ENCODE data around the gene PLCB1.
"Not testable (repeated sequence)": the region's sequence is repeated elsewhere in the genome, so short reads cannot be mapped to it uniquely, and the experiment has no call there.

The PLCB1 gene

DNA sequence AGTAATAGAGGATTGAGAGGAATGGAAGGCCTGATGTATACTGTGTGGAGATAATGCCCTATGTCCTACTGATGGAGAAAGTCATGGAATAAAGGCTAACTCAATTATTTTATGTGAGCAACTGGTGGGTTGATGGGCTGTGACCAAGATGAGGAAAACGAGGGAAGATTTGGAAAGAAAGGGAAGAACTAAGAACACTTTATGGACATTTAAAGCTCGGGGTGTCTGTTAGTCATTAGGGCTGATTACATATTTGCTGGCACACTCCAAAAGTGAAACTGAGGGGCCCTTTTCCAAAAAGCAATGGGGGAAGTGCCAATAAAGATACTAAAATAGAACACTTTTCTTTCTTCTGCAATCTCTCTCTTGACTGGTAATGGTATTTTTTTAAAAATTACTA is 439.5 kb downstream of the PLCB1 start:
- no peak for DNase-seq

GRCh38 chr20:8573686-8574085 is 441.6 kb downstream of the PLCB1 start:
- DNase-seq, result no peak

DNA sequence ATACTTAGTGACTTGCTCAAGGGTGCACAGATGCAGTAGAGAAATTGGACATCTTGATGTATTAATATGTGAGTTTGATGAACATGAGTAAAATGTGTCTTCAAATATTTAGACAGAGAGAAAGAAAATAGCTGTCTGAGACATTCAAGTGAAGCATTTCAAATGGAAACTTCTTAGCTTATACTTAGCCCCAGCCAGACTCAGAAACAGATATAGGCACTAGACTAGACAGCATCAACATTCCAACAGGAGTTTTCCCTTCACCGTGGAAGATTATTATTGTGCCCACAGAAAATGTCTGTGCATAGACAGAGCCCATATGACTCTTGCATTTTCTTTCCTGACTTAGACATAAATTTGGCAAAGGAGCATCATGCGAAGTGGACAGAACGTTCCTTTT is 443.0 kb downstream of the PLCB1 start:
- no peak for DNase-seq

DNA sequence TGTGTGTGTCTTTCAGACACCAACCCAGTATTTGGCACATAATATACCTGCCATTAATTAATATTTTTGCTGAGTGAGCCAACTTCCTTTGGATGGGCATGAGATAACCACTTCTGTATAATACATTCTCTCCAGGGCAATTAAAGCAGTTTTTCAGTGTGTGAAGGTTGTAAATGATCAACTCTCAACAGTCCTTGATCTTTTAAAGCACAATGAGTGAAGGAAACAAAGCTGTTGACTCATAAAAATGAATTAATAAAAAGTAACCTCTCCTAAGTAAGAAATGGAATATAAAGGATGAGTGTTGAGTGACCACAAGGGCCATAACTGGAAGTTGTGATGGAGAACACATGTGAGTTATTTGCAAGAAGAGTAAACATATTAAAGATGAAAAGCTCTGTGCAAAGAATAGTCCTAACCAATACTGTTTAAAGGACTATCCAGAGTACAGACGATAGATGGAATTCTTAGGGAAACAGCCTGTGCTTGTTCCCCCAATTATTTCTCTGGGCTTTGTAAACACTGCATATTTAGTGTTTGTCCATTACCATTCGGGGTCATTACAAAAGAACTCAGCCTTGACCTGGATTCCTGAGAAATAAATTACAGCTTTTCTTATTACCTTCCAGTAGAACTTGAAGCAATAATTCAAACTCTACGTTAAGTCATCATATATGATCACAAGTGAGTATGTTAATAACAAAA is 446.2 kb downstream of the PLCB1 start:
- no peak for DNase-seq

- DNase-seq, result no peak
Observed at GRCh38 chr20:8579035-8579434, 447.0 kb downstream of the PLCB1 start.

- DNase-seq, result no peak
Observed at GRCh38 chr20:8581446-8582183, 449.5 kb downstream of the PLCB1 start.

- DNase-seq, result no peak
Observed at GRCh38 chr20:8583012-8583565, 451.0 kb downstream of the PLCB1 start.

GRCh38 chr20:8583566-8584043 is 451.5 kb downstream of the PLCB1 start:
- no peak for DNase-seq

DNA sequence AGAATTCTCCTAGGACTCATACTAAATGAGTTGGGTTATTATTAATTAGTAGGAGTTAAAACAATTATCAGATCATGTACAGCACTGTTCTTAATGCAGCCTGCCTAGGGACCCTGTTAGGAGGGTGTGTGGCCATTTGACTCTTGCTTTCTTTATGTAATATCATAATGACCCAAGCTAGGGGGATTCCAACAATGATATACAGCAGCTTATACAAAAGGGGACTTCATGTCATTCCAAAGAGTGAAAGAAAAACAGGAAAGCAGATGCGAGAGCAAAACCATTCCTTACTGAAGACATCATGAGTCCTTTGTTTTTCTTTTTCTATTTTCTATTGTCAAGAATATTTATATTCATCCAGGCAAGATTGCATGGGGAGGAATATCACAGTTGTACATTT is 455.2 kb downstream of the PLCB1 start:
- DNase-seq, result no peak

DNA sequence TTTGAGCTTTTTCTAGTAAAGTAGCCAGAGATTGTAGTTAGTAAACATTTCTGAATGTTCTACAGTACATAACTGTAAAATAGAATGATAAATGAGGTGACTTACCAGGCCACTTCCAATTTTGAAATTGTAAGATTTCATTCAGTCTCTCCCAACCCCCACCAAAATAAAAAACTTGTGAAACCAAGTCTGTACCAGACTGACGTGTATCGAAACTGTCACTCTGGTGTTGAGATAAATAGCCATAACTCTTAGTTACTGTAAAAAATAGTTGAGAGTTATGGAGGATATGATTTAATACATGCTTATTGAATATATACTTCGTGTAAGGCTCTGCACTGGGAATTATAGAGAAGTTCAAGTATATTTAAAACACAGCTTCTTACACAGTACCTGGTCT is 455.7 kb downstream of the PLCB1 start:
- no peak for DNase-seq

DNA sequence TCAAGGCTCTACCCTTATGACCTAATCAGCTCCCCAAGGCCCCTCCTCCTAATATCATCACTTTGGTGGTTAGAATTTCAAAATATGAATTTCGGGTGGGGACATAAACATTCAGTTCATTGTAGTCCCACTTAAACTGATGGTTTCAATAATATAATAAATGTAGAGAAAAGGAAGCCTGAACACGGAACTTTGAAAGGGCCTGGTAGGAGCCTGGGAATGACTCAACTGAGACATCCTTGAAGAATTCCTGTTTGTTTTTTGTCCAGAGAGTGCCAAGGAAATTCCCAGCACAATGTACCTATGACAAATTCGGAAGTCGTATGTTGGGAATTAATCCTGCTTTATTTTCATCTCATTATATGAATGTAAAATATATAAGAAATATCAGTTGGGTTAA is 457.9 kb downstream of the PLCB1 start:
- DNase-seq, result no peak

- DNase-seq, result not testable (repeated sequence)
Observed at GRCh38 chr20:8600910-8601541, 469.0 kb downstream of the PLCB1 start.

GRCh38 chr20:8601542-8601912 is 469.5 kb downstream of the PLCB1 start:
- DNase-seq, result no peak

DNA sequence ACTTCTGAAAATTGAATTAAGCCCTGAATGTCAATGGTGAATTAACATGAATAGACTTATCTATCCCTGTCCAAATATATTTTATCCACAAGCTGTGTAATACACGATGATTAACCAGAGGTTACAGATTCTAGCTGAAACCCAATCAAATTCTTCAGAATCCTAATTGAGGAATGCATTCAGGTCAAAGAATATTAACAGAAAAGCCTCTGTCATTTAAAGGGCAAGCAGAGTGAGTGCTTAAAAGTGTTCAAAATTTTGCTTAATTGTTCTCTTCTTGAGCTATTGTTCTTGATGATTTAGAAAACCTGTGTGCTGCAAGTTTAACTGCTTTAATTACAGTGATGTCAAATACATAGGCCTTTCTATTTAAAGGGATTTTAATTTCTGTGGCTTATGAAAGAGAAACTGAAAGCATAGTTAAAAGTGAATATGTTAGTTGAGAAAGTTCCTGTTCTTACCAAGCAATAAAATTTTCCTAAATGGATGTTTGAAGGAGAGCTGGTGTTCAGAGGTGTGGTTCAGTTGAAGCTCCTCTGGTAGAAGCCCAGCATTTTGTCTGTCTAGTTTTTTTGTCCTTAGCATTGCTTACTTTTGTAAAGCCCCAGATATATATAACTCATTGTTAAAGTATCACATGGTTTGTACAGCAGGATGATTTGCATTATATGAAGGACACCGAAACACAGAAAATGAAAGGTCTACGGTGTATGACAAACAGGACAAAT is 470.5 kb downstream of the PLCB1 start:
- no peak for DNase-seq

DNA sequence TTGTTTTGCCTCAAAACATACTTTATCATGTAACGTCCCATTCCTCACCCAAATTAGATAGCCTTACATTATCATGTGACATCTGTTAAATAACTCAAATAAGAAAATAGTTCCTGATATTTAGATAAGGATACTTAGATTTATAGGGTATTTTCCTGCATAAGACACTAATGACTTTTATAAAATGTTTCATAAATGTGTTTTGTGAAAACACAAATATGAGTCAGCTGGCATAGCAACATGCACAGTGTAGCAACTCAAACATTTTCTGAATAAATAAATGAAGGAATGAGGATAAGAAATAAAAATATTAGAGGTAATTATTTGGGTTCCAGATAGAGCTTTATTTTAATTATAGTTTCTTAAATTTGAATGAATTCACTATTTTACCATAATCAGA is 476.4 kb downstream of the PLCB1 start:
- DNase-seq, result no peak

DNA sequence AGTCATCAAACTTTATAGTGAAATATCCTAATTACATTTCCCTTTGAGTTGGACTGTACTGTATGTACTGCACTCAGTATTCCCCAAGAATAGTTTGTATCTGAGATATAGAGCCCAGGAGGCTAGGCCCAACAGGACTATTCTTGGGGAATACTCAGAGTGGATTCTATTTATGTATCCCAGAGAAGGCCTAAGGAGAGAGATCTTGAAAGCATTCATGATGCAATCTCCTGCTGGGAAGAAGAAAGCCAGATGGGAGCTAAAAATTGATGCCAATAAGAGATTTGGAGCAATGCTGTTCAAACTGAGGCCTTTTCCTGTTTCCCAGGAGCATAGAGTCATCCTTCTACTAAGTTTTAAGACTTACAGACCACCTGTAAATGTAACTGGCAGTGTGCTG is 484.7 kb downstream of the PLCB1 start:
- no peak for DNase-seq

DNA sequence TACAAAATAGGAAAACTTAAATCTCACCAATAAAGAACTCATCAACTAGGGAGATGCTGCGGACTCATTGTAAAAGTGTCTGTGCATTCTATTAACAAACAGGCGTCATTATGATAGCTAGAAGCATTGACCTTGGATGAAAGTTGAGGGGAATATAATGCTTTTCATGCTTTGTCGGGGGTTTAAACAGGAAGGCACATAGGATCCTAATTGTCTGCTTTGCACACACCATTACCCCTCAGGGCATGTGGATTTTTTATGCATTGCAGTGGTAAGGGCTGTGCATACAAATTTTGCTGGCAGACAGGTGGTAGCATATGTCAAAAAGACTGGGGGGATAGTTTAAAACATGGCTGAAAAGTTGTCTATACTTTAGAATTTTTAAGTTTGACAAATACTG is 488.9 kb downstream of the PLCB1 start:
- DNase-seq, result no peak

DNA sequence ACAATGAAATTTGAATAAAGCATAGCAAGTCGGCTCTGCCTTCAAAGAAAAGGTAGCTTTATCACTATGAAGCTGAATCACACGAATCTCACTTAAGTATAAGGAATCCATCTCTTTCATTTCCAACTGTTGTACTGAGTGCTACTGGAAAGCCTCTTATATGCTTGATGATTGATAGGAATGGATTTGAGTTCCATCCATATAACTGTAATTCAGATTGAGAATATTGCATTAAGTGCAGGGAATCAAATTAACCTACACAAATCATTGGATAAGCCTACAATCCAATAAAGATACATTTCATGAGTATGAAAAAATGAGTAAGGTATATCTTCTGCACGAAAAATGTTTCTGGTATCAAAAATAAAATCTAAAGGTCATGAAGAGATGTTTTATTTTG is 492.0 kb downstream of the PLCB1 start:
- DNase-seq, result no peak

DNA sequence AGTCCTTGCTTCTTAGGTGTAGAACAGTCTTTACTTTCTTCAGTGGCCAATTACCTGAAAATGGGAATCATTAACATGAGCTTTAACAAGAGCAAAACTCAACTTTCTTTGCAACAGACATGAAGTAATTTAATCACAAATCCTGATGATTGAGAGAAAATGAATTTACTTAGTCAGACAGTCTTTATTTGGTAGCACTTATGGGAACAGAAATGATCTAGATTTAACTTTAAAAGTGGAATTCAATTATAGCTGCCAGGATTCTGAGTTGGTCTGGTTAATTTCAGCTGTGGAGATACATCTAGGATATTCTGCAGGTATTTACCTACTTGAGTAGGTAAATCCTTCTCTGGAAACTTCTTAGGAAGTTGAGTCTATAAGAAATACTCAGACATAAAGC is 492.6 kb downstream of the PLCB1 start:
- no peak for DNase-seq

GRCh38 chr20:8627340-8628004 is 495.4 kb downstream of the PLCB1 start:
- no peak for DNase-seq

DNA sequence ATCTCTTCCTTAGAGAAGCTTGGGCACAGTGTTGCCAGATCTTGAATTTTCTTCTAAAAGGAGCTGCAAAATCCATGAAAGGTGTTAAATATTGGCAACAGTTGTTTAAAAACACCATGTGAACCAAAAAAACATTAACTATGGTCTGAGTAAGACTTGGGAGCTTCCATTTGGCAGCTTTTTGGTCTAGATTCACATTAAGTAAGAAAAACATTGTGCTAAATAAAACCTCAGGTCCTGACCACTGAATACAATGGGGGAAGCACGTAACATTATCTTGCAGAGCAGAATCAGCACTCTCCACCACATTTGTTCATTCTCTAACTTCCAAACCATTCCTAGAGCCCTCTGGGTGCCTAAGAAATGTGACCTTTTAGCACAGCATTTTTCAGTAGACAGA is 499.2 kb downstream of the PLCB1 start:
- DNase-seq, result no peak

DNA sequence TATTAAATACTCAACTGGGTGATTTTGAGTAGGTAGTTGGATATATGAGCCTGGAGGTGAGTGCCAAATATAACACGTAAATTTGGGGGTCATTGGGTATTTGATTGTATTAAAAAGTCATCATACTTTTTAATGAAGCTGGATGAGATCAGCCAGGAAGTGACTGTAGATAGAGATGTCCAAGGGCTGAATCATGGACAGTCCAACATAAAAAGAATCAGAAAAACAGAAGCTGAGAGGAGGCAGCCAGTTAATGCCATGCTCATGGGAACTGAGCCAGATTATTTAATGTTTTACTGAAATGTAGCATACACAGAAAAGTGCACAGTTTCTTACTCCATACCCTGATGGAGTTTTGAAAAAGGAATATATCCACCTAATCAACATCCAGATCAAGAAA is 501.3 kb downstream of the PLCB1 start:
- DNase-seq, result no peak

All from GOT3 (cell line).